K562 (cell line): ENCODE results near the gene C1QTNF5. TPM values are rescaled to one million over a fixed set of nuclear protein-coding genes. Genes with fewer than 3 reads are reported as not detected.
A peak's percentile ranks its signal among the peaks of the same experiment; 100 is the strongest.

Source experiments
- CBFA2T2 ChIP-seq: fragments of 450-650 bp; conservative IDR thresholded peaks from 2 replicates; pipeline ENCODE4 v1.6.1; 2017; ENCODE audit warnings: mild to moderate bottlenecking
- CREB3L1 ChIP-seq: fragments of 450-650 bp; IDR thresholded peaks from 2 replicates; pipeline ENCODE4 v1.6.1; 2014; ENCODE audit warnings: low read depth, mild to moderate bottlenecking, moderate library complexity, borderline replicate concordance
- DEAF1 ChIP-seq: fragments of 450-650 bp; formaldehyde crosslinking; IDR thresholded peaks from 2 replicates; pipeline ENCODE4 v1.4.0; 2020; ENCODE audit warnings: mild to moderate bottlenecking, moderate library complexity
- FOS ChIP-seq: IDR thresholded peaks from 3 replicates; pipeline ENCODE4 v1.6.1; 2011; ENCODE audit not compliant: insufficient read length; ENCODE audit errors: extremely low read depth
- FOXK1 ChIP-seq: sonication (generic); formaldehyde crosslinking; IDR thresholded peaks from 2 replicates; pipeline ENCODE4 v1.8.0; 2022; ENCODE audit warnings: missing genetic modification reagents, mild to moderate bottlenecking, borderline replicate concordance
- POLR3A ChIP-seq: IDR thresholded peaks from 2 replicates; pipeline ENCODE4 v1.6.1; 2011; ENCODE audit warnings: borderline replicate concordance, mild to moderate bottlenecking, moderate library complexity; ENCODE audit not compliant: insufficient read length, insufficient read depth; ENCODE audit errors: extremely low read depth
- SMAD4 ChIP-seq: fragments of 250-450 bp; sonication (Bioruptor Pico); conservative IDR thresholded peaks from 2 replicates; pipeline ENCODE4 v1.8.0; 2021; ENCODE audit warnings: inconsistent platforms, mild to moderate bottlenecking, moderate library complexity
- VEZF1 ChIP-seq: fragments of 200-800 bp; sonication (Bioruptor generic); IDR thresholded peaks from 2 replicates; pipeline ENCODE4 v1.6.1; 2017; ENCODE audit warnings: missing genetic modification characterization, missing compliant biosample characterization
- ZNF165 ChIP-seq: fragments of 250-450 bp; sonication (Bioruptor Pico); IDR thresholded peaks from 2 replicates; pipeline ENCODE4 v1.4.0; 2020; ENCODE audit warnings: borderline replicate concordance
- ZNF239 ChIP-seq: fragments of 250-450 bp; sonication (Bioruptor Pico); IDR thresholded peaks from 2 replicates; pipeline ENCODE4 v1.4.0; 2020; ENCODE audit warnings: mild to moderate bottlenecking
- ZNF407 ChIP-seq: fragments of 450-650 bp; IDR thresholded peaks from 2 replicates; pipeline ENCODE4 v1.6.1; 2016; ENCODE audit warnings: low read depth
- ZNF77 ChIP-seq: fragments of 250-450 bp; sonication (Bioruptor Pico); IDR thresholded peaks from 2 replicates; pipeline ENCODE4 v1.5.0; 2020
- polyA plus RNA-seq, 8 experiments: library from polyadenylated mRNA; depleted of rRNA in 4 of 8; stranded (reverse) in 5 of 8; unstranded in 3 of 8; fragments of >200 nt; fragmentation: Nextera tagmentation in 2 of 8; fragmentation: Illumina TruSeq in 1 of 8; extraction: Ambion mirVana in 2 of 8; extraction: Trizol in 1 of 8; gene quantifications; 2 replicates each; pipeline versions ENCODE4 v1.2.1 to v1.2.3, GENCODE V29; 2011 to 2014; ENCODE audit warnings: inconsistent platforms in 1 of 8, missing spikeins in 1 of 8
- total RNA-seq, 7 experiments: library from RNA; depleted of rRNA in 6 of 7; stranded (reverse); fragments of >200 nt in 6 of 7; fragmentation: Illumina TruSeq in 2 of 7; extraction: Trizol in 2 of 7; gene quantifications; 2 replicates each; pipeline versions ENCODE4 v1.2.1 to v1.2.3, GENCODE V29; 2011 to 2021; ENCODE audit warnings: low replicate concordance in 1 of 7

Gene C1QTNF5
- total and polyA plus RNA-seq, 9 of the 15 experiments (the other 6 are each of a cell fraction or from before 2014, with no cell fraction given), result 0.07 to 0.76 (median 0.24) TPM; not detected in 1

GRCh38 chr11:119381181-119381988 lies 40.7 kb upstream of the C1QTNF5 start, which contains the start of gene USP2 (continued):
- TF ChIP-seq VEZF1 (CRISPR knock-in tag) (peak; percentile 79), ZNF407 (no peak; the same call in 1 of the 2 replicates), FOS (peak; percentile 13), DEAF1 (CRISPR knock-in tag) (peak; percentile 55), CBFA2T2 (no peak), FOXK1 (peak; percentile 75; the same call in 1 of the 2 replicates), CREB3L1 (0 out of 2 replicates have a peak, but pooled peaks have one; percentile 56), ZNF239 (CRISPR knock-in tag) (no peak), POLR3A (no peak), SMAD4 (peak; percentile 58; the same call in 1 of the 2 replicates), ZNF77 (CRISPR knock-in tag) (no peak), ZNF165 (CRISPR knock-in tag) (no peak)
